Erythroblast (primary cell): ENCODE results near the gene CSNK1D.

Source experiments
- GATA1 ChIP-seq: IDR thresholded peaks from 2 replicates; pipeline ENCODE4 v1.6.1; 2011; ENCODE audit warnings: low read depth, mild to moderate bottlenecking, control low read depth, low read length, moderate library complexity
- POLR2A ChIP-seq: IDR thresholded peaks from 2 replicates; pipeline ENCODE4 v1.6.1; 2011; ENCODE audit warnings: mild to moderate bottlenecking, low read length

DNA sequence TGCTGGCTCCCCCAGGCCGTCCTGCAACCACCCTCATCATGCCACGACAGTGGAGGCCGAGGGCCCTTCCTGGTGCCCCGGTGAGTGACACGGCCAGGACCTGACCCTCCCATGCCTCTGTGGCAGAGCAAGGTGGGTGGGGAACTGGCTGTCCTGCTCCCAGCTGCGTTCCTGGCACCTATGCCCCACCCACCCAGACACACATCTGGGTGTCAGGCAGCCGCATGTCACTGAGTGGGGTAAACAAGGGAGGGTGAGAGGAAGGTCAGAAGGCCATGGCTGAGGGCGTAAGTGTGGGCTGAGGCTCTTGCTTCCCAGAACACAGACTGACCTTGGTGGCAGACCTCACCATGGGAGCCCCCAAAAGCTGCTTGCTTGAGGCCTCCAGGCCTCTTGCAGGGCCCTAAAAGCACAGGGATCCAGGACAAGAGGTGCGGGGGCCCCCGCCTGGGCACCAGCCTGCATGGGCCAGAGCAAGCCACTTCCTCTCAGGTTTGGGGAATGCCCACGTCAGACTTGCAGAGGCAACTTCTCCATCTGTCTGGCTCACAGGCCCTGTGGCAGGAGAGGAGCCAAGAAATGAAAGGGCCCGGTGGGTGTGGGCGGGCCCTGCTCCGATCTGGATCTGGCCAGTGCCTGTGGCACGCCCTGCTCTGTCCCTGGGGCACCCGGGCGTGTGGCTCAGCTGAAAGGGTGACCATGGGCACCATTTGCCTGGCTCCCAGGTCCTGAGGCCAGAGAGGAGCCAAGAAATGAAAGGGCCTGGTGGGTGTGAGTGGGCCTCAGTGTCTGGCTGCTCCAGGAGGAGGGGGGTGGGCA lies 57.0 kb downstream of the CSNK1D start:
- TF ChIP-seq POLR2A: peak; percentile 71
- no peak for TF ChIP-seq GATA1
